Muscle of back (tissue), 13 donors: ENCODE measurements around the gene RAD51AP2. TPM values are rescaled to one million over a fixed set of nuclear protein-coding genes. Genes with fewer than 3 reads are reported as not detected.
"Not testable (repeated sequence)": the region's sequence is repeated elsewhere in the genome, so short reads cannot be mapped to it uniquely, and the experiment has no call there.

Experiments used
- DNase-seq, 3 donors: peaks; one replicate each; pipeline versions ENCODE4 v3.0.0 to v3.0.0-alpha.2; 2013
- long read RNA-seq, 9 donors: transcript quantifications; one replicate each; lab custom pipeline, GENCODE V29; 2026
- polyA plus RNA-seq, 10 donors: library from polyadenylated mRNA; unstranded; fragments of 120-200 nt; gene quantifications; one replicate each; pipeline ENCODE4 v1.2.1, GENCODE V29; 2013; ENCODE audit not compliant: insufficient read length in 10 of 10

RAD51AP2 gene
- under 1 TPM; 0.07 to 0.45 (median 0.14) TPM for polyA plus RNA-seq
- long read RNA-seq, donor 1, result 0 reads
- long read RNA-seq, donor 2, result 0 reads
- long read RNA-seq, donor 3, result 0 reads
- long read RNA-seq, donor 4, result 0 reads
- long read RNA-seq, donor 5, result 0 reads
- long read RNA-seq, donor 6, result 0 reads
- long read RNA-seq, donor 7, result 0 reads
- long read RNA-seq, donor 8, result 0 reads
- long read RNA-seq, donor 9, result 0 reads

DNA sequence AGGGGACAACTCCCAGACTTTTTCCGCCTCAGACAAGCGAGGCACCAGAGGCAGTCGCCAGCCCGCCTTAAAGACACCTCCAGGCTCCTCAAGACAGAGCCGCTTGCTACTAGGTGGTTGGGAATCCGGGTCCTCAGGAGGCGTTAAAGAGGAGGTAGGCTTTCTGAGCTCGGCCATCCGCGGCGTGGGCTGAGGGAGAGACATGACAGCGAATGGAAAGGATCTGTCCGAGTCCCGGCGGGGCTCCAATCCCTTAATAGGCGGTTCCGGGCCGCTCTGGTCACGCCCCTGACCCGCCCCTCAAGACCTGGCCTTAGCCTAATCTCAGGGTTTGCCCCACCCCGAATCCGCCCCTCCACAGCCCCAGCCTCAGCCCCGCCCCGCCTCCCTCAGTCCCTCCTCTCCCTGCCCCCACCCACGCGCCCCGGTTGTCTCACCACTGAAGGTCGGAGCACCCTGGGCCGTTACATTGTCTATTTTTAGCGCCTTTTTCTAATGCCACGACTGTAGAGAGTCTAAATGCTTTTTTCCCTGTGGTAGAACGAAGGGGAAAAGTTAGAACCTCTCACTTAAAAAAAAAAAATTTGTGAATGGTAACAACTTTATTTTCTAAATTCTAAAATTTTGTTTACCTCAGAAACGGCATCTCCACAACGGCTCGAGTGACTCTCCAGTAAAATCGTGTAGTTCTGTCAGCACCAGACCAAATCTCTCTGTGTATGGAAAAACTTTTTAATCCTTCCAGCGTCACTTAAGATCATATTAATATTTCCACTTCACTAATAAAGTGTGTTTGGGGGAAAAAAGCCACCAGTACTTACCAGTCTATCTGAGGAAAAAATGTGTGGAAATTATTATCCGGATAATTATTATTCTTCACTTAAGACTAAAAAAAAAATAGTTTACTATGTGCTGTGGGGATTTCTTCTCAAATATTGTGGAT is at the start of gene RAD51AP2:
TSS of gene RAD51AP2 (minus strand) at position 229 of the 943 bp plus-strand sequence. CDS start at position 204, 25 bp downstream.
- peak; percentile 78 to 91 (median 80) for DNase-seq

DNA sequence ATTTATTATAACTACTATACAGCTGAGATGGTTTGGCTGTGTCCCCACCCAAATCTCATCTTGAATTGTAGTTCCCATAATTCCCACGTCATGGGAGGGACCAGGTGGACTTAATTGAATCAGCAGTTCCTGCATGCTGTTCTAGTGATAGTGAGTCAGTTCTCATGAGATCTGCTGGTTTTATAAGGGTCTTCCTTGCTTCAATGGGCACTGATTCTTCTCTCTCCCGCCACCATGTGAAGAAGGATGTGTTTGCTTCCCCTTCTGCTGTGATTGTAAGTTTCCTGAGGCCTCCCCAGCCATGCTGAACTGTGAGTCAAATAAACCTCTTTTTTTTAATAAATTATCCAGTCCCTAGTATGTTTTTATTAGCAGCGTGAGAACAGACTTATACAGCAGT is 47.5 kb upstream of the RAD51AP2 start:
- not testable (repeated sequence) for DNase-seq

DNA sequence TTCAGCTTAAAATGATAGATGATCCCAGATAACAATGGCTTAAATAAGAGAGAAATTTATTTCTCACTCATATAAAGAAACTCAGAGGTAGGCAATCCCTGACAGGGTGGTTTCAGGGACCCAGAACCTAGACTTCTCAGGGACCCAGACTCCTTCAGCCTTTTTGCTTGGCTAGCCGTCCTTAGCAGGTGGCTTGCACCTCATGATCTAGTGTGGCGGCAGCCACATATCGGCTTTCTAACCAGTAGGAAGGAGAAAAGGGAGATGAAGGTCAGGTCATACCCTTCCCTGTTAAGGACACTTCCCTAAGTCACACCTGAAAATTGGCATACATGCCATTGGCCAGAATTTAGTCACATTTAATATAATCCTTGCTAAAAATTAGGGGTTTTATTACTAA is 40.6 kb upstream of the RAD51AP2 start:
- DNase-seq, result no peak

DNA sequence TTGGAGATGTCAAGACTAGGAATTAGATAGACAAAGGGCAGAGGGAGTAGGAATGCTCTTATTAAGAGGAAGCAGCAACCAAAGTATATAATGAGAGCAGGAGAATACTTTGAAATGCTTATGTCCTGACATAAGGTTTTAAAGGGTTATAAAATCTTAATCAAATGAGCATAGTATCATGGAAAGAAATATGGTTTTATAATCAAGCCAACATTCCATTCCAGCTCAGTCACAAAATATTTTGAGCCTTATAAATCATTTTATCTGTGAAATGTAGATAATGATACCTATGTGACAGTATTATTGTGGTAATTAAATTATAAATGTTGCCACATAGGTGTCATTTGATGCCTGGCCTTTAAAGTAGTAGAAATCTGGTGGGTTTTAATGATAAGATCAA is 39.8 kb upstream of the RAD51AP2 start:
- no peak for DNase-seq

DNA sequence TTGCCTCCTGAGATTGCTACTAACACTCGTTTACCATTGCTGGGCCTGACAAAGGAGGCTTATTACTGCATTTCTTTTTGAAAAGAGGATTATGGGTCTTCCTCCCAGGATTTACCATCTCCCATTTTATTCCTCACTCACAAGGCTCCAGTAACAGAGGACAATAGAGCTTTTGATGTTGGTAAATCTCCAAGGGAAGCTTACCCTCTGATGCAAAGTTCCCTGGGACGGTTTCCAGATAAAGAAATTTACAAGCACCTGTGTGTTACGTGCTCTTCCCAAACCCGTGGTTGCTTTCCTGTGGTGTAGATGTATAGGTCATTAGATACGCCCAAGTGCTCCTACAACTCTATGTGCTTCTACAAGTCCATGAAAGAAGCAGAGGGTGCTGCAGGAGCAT is 39.4 kb upstream of the RAD51AP2 start:
- no peak for DNase-seq

DNA sequence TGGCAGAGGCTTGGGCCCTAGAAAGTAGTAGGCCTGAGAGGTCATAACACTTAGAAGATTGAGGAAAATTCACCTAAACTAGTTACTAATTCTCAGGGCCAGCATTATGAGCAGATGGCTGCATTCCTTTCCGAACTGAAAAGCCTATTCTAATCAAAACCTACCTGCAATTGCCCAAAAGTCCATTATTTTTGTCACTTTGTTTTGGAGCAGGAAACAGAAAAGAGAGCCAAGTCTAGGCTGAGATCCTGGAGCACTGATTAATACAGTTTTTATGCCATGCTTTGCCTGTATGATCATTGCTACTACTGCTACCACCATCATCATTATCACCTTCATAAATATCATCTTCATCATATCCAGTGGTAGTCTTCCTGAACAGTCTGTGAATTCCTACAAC is 36.9 kb upstream of the RAD51AP2 start:
- DNase-seq, result no peak

DNA sequence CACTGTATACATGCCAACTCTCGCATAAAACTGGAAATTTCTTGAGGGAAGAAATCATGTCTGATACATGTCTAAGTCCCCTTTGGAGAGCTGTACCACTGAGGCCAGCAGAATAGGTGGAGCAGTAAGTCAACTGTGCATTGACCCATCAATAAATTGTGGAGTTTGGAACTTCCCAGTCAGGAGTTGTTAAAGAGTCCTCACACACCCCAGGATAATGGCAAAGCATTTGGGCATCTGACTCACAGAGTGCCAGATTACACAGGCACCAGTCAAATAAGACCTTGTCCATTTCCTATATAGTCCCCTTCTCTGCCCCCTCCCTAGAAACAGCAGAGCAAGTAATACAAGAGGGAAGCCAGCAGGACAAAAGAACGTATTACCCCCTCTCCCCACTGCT is 32.7 kb upstream of the RAD51AP2 start:
- DNase-seq, result no peak

DNA sequence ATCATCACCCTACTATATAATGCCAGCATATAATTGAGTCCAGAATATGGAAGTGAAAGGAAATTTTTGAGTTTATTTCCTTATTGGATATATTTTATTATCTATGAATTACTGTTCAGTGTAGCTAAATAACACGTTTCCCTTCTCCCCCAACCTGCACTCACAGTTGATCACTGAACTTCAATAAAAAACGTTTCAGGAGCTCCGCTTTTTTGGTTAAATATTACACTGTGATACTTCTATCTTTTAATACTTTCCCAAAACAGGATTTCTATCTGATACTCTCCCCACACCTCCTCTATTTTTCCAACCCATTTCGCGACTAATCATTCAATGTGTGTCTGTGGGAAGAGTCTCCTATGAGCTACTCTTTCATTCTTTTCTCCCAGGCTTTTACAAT is 29.5 kb upstream of the RAD51AP2 start:
- DNase-seq, result no peak

DNA sequence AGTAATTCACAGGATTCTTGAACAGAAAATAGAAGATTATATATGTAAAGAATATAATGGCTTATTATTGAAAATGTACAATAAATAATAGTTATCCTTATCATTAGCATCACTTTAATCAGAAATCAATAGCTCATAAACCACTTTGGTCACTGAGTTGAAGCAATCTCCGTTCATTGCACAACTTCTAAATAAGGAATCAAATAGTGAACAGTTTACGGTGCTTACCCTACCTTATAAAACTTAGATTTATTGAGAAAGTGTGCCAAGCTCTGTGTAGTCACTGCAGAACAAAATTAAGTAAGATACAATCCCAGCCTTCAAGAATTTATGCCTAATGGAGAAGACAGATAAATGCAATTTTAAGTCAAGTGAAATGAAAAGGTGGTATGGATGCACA is 29.0 kb upstream of the RAD51AP2 start:
- no peak for DNase-seq

DNA sequence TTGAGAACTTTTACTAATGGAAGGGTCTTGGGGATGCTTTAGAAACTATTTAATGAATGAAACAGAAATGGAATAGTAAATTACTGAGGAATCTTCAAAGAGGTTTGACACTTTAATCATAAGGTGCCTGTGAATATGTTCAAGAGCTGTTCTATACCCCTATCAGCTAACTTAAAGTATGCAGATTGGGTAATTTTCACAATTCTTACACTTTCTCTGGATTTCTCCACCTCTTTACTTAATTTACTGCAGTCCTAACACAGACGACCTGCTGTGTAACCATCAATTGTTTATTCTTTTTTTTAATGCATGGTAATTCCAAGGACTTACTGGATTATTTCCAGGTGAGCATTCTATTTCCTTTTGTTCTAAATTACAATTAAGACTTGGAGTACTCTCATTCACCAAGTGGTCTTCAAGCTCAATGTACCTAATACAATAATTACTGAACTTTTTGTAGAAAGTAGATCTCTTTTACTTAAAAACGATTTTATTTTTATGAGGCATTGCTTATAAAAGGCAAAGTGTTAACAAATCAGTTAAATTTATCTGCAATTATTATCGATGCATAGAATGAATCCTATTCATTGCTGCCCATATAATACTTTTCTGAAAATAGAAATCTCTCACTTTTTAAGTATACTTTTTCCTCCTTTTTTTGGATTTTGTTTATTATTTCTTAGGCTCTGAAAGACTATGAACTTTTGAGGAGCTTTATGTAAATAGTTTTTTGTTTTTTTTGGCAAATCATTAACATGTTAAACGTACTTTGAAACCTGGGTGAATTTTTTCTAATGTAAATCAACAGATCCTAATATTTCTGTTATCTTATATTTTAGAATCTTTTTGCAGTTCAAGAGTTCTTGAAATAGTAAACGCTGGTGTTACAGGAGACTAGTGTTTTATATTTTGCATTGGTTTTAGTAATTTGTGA is 27.7 kb upstream of the RAD51AP2 start:
- no peak for DNase-seq

DNA sequence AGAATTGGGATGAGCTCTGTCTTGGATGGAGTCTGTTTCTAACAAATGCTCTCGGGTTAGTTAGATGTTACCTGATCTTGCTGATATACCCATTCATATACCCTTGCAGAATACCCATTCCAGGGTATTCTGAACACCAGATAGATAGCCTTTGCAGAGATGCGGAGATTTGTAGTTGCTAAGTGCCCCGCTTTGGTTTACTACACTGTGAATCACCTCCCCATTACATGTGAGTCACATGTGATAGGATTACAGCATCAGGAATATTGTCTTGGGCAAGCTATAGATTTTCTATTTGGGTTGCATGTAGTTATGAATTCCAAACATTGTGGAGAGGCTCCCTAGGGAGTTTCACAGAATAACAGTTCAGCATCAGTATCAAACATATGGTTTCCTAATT is 26.0 kb upstream of the RAD51AP2 start:
- peak in 1 of 3 donors; percentile 82 for DNase-seq

DNA sequence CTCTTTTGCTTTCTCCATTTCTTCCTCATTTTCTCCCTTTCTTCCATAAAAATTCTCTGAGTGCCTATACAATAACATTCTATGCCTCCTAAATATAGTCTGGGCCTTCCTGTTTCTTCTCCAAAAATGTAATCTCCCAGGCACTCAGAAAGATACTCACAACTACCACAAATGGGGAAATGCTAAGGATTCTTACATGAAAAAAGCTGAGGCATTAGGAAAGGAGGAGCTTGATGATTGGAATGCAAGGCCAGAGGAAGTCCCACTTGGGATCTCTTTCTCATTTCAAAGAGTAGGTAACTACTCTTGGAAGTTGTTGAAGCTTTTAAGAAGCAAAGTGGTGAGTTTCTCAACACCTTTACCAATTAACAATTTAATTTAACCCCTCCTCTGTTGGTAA is 25.6 kb upstream of the RAD51AP2 start:
- peak in 1 of 3 donors; percentile 47 for DNase-seq

DNA sequence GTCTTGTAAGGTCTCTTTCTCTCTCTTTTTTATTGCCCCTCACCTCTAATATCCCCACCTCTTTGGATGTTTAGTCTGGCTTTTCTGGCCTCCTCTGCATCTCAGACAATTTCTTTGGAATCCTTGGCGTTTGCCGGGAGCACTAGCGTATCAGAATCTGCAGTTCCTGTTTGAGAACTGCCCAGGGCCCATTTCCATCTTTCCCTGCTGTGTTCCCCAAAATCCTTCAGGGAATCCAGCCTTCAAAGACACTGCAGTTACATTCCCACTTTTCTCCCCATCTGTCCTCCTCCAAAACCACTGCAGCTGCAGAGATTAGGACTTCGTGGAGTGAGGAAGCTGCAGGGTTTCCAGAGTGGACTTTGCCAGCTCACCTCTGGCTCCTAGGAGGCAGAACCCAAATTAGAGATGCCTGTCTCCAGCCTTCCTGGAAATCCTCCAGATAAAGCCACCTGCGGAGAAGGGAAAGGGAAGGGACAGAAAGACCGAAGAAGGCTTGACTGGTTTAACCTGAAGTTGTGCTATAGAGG is 25.0 kb upstream of the RAD51AP2 start:
- DNase-seq, result no peak

DNA sequence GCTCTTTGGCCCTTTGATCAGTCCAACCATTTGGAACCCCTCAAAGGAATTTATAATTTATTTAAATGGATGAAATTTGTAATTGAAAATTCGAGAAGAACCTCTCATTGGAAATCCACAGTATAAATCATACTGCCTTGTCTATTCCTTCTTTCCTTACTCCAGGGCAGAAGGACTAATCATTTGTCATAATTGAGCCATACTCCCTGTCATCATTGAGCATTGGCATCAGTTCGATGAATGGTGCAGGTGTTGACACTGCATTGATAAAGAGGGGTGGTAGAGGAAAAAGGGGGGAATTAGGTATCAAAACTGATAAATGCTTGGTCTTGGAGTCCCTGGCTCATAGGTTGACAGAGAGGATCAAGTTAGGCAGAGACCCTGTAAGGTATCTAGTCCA is 24.2 kb upstream of the RAD51AP2 start:
- DNase-seq, result no peak

DNA sequence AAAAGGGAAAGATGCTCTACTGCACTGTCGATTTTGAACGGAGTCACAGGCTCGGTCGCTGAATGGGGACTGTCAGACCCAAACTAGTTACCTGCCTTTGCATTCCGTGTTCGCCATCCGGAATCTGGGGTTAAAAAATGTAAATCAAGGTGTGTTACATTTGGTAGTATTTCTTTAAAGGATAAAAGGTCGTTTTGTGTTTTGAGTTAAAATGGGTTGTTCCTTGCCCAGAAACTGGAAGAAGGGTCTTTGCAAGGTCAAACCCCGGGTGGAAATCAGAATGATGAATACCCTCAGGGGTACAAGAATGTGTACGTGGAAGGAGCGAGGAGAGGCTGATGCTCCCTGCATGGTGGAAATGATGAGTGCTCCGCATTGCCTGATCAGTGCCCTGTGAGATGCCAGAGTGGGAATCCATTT is 23.3 kb upstream of the RAD51AP2 start:
- no peak for DNase-seq

DNA sequence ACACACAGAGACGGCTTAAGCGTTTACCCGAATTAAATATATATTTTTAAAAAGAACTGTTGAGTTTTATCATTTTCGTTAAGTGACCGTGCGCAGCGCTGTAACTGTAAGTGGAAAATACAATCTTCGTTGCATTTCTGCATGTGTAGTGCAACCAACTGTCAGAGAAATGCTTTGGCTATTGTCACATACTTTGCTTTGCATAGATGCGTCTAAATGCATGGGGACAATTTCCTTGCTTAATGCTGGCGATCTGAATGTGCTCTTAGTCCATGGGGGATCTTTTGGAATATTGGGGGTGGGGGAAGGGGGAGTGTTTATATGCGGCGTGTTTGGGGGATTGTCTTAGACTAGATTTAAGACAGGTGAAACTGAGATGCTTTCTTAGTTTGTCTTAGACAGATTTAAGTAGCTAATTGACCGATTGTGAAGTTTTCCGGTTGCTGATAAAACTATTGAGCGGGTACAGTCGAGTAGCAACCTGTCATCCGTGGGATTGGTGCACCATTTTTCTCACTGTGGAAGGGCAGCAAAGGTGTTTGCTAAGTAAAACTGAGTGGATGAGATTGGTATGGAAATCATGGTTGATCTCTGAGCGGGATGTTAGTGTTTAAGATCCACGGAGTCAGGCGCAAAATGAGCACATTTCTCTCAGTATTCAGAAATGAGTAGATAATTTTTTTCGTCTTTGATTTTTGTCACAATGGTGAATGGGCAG is 22.7 kb upstream of the RAD51AP2 start:
- DNase-seq, result no peak

DNA sequence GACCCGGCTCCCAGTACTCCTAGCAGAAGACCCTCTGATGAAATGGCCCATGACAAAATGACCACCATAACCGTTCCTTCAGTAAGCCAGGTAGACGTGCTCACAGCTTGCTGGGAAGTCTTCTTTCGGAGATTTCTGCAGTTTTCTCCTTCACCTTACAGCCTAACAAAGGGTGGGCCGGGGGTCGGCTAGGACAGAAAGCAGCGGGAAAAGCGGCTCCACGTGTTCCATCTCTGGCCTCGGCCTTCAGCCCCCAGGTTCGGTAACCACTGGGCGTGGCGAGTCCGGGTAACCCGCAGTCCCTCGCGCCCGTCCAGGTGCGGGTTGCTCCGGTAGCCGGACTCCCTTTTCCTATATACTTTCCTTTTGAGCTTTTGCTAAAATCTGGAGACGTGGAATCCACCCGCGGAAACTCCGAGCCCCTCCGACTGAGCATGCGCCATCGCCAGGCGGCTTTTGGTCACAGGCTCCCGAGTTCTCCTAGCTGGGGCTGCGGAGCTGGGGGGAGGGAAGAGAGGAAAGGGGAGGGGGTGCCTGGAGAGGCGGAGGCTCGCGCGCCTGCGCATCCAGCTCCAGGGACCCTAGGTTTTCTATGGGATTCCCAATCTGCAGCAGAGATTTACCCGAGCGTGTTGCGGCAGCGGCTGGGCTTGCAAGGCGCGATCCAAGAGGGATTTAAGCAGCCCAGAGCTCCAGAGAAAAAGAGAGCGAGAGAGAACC is 22.0 kb upstream of the RAD51AP2 start, which contains the start of gene VSNL1:
TSS of gene VSNL1 (plus strand) at position 604 of the 720 bp plus-strand sequence. CDS start 51,379 bp downstream, outside the sequence.
- peak; percentile 92 to 97 (median 93) for DNase-seq

DNA sequence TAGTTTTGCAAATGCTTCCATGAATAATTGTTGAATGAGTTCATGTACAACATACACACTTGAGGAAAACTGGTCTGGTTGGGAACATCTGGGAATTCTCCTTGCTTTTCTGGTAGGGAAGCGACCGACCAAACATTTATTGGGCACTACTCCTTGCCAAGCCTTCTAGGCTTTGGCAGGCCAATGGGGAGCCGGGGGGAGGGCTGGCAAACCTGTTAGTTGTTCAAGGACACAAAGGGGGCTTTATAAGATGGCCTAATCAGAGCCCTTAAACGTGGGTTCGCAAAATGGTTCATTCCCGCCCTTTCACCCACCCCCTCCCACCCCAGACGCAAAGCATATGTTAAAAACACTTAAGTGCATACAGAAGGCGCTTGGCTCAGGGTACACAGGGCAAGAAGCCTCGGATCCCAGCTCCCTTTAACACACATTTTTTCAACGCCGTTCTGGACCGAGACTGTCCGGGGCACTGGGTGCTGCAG is 21.4 kb upstream of the RAD51AP2 start:
- peak; percentile 25 to 68 (median 54) for DNase-seq

DNA sequence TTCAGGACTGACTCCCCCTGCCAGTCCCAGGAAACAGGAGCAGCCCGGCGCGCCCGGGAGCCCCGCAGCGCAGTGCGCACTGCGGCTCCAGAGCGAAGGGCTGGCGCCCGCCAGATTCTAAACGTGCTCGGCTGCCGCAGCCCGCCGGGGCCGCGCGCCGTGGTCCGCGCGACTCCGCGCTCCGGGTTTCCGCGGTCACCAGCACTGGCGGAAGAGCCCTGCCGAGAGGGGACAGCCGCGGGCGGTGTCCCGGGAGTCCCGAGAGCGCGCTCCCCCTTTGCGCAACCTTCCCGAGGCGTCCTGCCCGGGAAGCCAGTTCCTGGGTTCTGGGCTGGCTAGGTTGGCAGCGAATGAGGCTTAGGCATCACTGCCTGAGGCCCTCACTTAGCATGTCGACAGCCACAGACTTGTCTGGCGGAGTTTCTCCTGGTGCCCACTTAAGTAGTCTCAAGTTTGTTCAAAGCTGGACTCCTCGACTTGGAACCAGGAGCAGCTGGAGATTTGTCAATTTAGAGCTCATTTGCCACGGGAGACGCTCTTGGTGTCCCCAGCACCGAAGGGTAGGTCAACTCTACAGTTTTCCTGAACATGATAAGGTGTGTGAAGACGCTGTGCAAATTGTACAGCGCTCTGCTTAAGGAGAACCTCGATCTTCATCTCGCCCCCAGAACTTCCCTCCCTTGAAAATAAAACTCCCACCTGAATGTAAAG is 20.8 kb upstream of the RAD51AP2 start:
- DNase-seq, result peak; percentile 74 to 94 (median 84)
